Measurements from ENCODE around the gene MYLK2.

Gene MYLK2

DNA sequence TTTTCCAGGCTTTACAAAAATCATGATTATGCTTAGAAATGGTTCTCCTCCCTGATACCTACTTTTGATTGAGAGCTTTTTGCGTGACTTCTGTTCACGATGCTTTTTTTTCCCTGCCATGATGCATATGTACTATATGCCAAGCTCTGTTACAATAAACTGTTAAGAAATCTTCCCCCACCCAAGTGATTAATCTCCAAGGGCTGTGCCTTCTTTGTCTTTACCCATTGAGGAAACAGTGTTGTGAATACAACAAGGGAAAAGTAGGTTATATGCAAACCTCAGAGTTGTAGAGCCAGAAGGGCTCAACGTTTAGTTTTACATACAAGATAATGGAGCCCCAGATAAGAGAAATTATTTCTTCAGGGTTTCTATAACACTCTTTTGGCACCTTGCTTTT lies 34.1 kb upstream of the MYLK2 start:
- no peak for DNase-seq (ENCODE audit: low spot score)
- TF ChIP-seq, protein P1, sequence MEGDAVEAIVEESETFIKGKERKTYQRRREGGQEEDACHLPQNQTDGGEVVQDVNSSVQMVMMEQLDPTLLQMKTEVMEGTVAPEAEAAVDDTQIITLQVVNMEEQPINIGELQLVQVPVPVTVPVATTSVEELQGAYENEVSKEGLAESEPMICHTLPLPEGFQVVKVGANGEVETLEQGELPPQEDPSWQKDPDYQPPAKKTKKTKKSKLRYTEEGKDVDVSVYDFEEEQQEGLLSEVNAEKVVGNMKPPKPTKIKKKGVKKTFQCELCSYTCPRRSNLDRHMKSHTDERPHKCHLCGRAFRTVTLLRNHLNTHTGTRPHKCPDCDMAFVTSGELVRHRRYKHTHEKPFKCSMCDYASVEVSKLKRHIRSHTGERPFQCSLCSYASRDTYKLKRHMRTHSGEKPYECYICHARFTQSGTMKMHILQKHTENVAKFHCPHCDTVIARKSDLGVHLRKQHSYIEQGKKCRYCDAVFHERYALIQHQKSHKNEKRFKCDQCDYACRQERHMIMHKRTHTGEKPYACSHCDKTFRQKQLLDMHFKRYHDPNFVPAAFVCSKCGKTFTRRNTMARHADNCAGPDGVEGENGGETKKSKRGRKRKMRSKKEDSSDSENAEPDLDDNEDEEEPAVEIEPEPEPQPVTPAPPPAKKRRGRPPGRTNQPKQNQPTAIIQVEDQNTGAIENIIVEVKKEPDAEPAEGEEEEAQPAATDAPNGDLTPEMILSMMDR (IDR thresholded peaks at IDR 0.05; ENCODE audit: extremely low read depth, missing control alignments), result no peak

DNA sequence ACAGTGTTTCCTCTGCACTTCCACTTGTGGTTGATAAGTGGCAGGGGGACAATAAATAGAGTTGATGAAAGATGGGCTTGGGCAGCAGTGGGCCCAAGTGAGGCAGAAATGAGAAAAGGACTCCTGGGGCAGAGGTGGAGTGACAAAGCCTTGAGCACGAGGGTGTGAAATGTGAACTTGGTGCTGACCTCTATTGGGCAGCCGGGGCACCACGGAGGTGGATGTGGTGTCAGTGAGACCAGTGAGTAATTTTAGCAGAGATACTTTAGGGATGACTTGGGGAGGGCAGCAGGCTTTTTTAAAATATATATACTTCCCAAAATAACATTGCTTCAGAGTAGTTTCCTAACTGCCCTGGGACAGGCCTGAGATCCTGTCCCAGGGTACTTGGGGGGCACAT lies 30.6 kb upstream of the MYLK2 start:
- no peak for DNase-seq (ENCODE audit: low spot score)
- TF ChIP-seq, protein P1 (IDR thresholded peaks at IDR 0.05; ENCODE audit: extremely low read depth, missing control alignments), result no peak

- TF ChIP-seq, protein P1 (IDR thresholded peaks at IDR 0.05; ENCODE audit: extremely low read depth, missing control alignments), result no peak
- no peak for DNase-seq (ENCODE audit: low spot score)
Measured at GRCh38 chr20:31790401-31790800, 28.8 kb upstream of the MYLK2 start.

DNA sequence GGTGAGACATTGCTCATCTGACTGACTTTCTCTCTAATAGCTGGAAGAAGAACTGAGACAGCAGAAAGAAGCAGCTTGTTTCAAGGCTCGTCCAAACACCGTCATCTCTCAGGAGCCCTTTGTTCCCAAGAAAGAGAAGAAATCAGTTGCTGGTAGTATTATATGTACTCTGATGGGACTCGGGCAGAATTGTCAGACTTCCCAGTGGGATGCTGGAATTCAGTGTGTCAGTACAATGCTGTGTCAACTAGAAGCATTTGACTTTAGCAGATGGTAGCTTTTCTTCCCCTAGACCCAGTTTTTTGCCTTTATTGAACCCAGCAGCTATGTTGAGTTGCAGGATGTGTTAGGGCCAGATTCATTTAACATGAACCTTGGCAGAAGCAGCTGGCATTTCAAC lies 21.8 kb upstream of the MYLK2 start:
- TF ChIP-seq, protein P1 (IDR thresholded peaks at IDR 0.05; ENCODE audit: extremely low read depth, missing control alignments), result no peak
- no peak for DNase-seq (ENCODE audit: low spot score)

DNA sequence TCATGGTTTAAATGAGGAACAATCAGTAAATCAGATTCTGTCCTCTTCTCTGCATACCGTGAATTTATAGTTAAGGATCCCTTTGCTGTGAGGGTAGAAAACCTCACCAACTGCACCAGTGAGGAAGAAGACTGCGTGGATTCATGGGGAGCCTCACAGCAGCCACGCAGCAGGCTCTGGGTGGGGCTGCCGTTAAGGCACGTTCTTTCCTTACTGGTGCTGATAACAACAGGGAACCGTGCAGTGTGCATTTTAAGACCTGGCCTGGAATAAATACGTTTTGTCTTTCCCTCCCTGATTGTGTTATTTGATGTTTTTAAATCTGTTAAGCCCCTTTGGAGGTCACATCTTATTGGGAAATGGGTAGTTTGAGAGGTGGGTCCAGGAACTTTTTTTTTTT lies 17.6 kb upstream of the MYLK2 start:
- TF ChIP-seq, protein P1 (IDR thresholded peaks at IDR 0.05; ENCODE audit: extremely low read depth, missing control alignments), result no peak
- DNase-seq (ENCODE audit: low spot score), result no peak

- TF ChIP-seq, protein P1 (IDR thresholded peaks at IDR 0.05; ENCODE audit: extremely low read depth, missing control alignments), result no peak
- no peak for DNase-seq (ENCODE audit: low spot score)
Measured at GRCh38 chr20:31803552-31804291, 15.4 kb upstream of the MYLK2 start.

DNA sequence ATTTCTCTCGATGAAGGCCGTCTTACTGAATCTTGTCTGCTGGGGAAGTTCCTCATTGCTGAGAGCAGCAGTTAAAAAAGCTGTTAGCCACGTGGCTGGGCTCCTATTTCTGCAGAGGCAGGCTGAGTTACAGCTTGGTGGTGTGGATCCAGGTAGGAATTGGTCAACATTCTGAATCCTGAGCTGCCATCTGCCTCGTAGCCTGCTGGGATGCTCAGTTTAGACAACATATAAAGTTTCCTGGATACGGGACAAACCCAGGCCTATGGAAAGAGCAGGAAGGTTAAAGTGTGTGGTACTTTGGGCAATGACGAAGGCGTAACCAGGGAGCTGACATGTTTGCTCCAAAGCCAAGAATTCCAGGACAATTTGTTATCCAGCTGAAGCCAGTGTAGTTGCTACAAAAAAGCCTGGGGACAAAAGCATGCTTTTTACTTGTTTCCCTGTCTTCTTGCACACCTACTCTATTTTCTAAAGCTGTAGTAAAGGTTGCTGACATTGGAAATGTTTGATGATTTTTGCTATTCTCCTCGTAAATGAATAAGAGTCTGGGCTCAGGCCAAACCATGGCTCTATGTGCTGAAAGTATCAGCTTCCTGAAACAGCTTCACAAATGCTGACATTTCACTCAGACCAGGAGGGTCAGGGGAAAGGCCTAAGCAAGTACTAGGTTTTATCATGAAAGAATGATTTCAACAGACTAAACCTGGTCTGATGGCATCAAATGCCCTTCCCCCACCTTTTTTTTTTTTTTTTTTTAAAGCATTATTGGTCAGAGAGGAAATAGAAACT lies 12.4 kb upstream of the MYLK2 start:
- TF ChIP-seq, protein P1 (IDR thresholded peaks at IDR 0.05; ENCODE audit: extremely low read depth, missing control alignments), result no peak
- no peak for DNase-seq (ENCODE audit: low spot score)
